ENCODE measurements around the gene DNMT3B.
"Not testable (repeated sequence)": the region's sequence is repeated elsewhere in the genome, so short reads cannot be mapped to it uniquely, and the experiment has no call there.

Gene DNMT3B

GRCh38 chr20:32763202-32764004, 1.2 kb downstream of the DNMT3B start:
- no peak for DNase-seq (ENCODE audit: low read depth)

- DNase-seq (ENCODE audit: low read depth): no peak
Observed at GRCh38 chr20:32764005-32764960, 2.1 kb downstream of the DNMT3B start.

GRCh38 chr20:32765230-32765875, 3.2 kb downstream of the DNMT3B start:
- DNase-seq (ENCODE audit: low read depth): not testable (repeated sequence)

- no peak for DNase-seq (ENCODE audit: low read depth)
Observed at GRCh38 chr20:32767418-32768198, 5.4 kb downstream of the DNMT3B start.

GRCh38 chr20:32772046-32772445, 9.9 kb downstream of the DNMT3B start:
- DNase-seq (ENCODE audit: low read depth): no peak

GRCh38 chr20:32773223-32773622, 11.0 kb downstream of the DNMT3B start:
- no peak for DNase-seq (ENCODE audit: low read depth)

GRCh38 chr20:32773855-32774254, 11.7 kb downstream of the DNMT3B start:
- DNase-seq (ENCODE audit: low read depth): no peak

- no peak for DNase-seq (ENCODE audit: low read depth)
Observed at GRCh38 chr20:32775336-32775991, 13.3 kb downstream of the DNMT3B start.

- DNase-seq (ENCODE audit: low read depth): no peak
Observed at GRCh38 chr20:32777177-32777956, 15.2 kb downstream of the DNMT3B start.

GRCh38 chr20:32779500-32780211, 17.5 kb downstream of the DNMT3B start:
- no peak for DNase-seq (ENCODE audit: low read depth)

- no peak for DNase-seq (ENCODE audit: low read depth)
Observed at GRCh38 chr20:32780278-32780677, 18.1 kb downstream of the DNMT3B start.

- no peak for DNase-seq (ENCODE audit: low read depth)
Observed at GRCh38 chr20:32780749-32781655, 18.8 kb downstream of the DNMT3B start.

GRCh38 chr20:32784369-32785080, 22.3 kb downstream of the DNMT3B start:
- DNase-seq (ENCODE audit: low read depth): no peak

- no peak for DNase-seq (ENCODE audit: low read depth)
Observed at GRCh38 chr20:32786059-32786760, 24.0 kb downstream of the DNMT3B start.

- no peak for DNase-seq (ENCODE audit: low read depth)
Observed at GRCh38 chr20:32787168-32787567, 25.0 kb downstream of the DNMT3B start.

- DNase-seq (ENCODE audit: low read depth): peak; percentile 19
Observed at GRCh38 chr20:32789896-32790750, 27.9 kb downstream of the DNMT3B start.
